Activated naive CD8-positive, alpha-beta T cell treated with anti-CD3 and anti-CD28 coated beads, Interleukin-2, amount 50 U/mL, for 24 hours (primary cell): Measurements from ENCODE around the gene MAP4K5.
"Not testable (repeated sequence)": the region's sequence is repeated elsewhere in the genome, so short reads cannot be mapped to it uniquely, and the experiment has no call there.

Experiments
- ATAC-seq: fragments of 150-1000 bp; cut with Tn5 transposase; one replicate; pipeline ENCODE4 v1.10.0; 2021
- DNase-seq: peaks from one replicate; pipeline ENCODE4 v3.0.0; 2021
- H3K27ac Mint-ChIP-seq: one replicate; pipeline ENCODE4 v1.8.0; 2021; ENCODE audit warnings: mild to moderate bottlenecking, mixed read lengths
- H3K27me3 Mint-ChIP-seq: one replicate; pipeline ENCODE4 v1.8.0; 2021; ENCODE audit warnings: mixed read lengths
- H3K36me3 Mint-ChIP-seq: one replicate; pipeline ENCODE4 v1.8.0; 2021; ENCODE audit warnings: low read depth, mixed read lengths
- H3K4me1 Mint-ChIP-seq: one replicate; pipeline ENCODE4 v1.8.0; 2021; ENCODE audit warnings: mixed read lengths
- H3K4me3 Mint-ChIP-seq: one replicate; pipeline ENCODE4 v1.8.0; 2021; ENCODE audit warnings: mild to moderate bottlenecking, moderate library complexity, mixed read lengths
- H3K9me3 Mint-ChIP-seq: one replicate; pipeline ENCODE4 v1.8.0; 2021; ENCODE audit warnings: mixed read lengths

The MAP4K5 gene

GRCh38 chr14:50542941-50543418, 10.6 kb upstream of the MAP4K5 start:
- Mint-ChIP-seq H3K4me3 (no peak overlapping the region), H3K4me1 (peaks cover 7% of the 10 kb centered on the region), H3K27ac (no peak overlapping the region), H3K27me3 (no peaks in the 10 kb centered on the region), H3K36me3 (no peaks in the 10 kb centered on the region), H3K9me3 (peaks cover 4% of the 10 kb centered on the region)
- DNase-seq (peak; percentile 32), ATAC-seq (peak; percentile 79)

GRCh38 chr14:50541159-50541567, 8.8 kb upstream of the MAP4K5 start:
- no peak overlapping the region for H3K27ac Mint-ChIP-seq
- H3K36me3 Mint-ChIP-seq = peaks cover 3% of the 10 kb centered on the region
- H3K27me3 Mint-ChIP-seq = no peaks in the 10 kb centered on the region
- DNase-seq = no peak
- H3K4me3 Mint-ChIP-seq = no peak overlapping the region
- no peak for ATAC-seq
- H3K9me3 Mint-ChIP-seq = peaks cover 8% of the 10 kb centered on the region
- peaks cover 7% of the 10 kb centered on the region for H3K4me1 Mint-ChIP-seq

GRCh38 chr14:50539051-50539450, 6.7 kb upstream of the MAP4K5 start:
- peaks cover 14% of the 10 kb centered on the region for H3K9me3 Mint-ChIP-seq
- peaks cover 7% of the 10 kb centered on the region for H3K4me1 Mint-ChIP-seq
- no peak overlapping the region for H3K4me3 Mint-ChIP-seq
- no peaks in the 10 kb centered on the region for H3K27me3 Mint-ChIP-seq
- no peak overlapping the region for H3K27ac Mint-ChIP-seq
- DNase-seq (no peak), ATAC-seq (no peak)
- peaks cover 3% of the 10 kb centered on the region for H3K36me3 Mint-ChIP-seq

GRCh38 chr14:50538034-50538433, 5.7 kb upstream of the MAP4K5 start:
- not testable (repeated sequence) for DNase-seq, H3K36me3 Mint-ChIP-seq, H3K4me3 Mint-ChIP-seq, H3K27me3 Mint-ChIP-seq, H3K27ac Mint-ChIP-seq, ATAC-seq
- Mint-ChIP-seq H3K9me3 (peaks cover 14% of the 10 kb centered on the region), H3K4me1 (peaks cover 11% of the 10 kb centered on the region)

- Mint-ChIP-seq H3K27ac (no peak overlapping the region), H3K27me3 (no peaks in the 10 kb centered on the region), H3K4me1 (peaks cover 24% of the 10 kb centered on the region), H3K4me3 (no peak overlapping the region), H3K9me3 (peaks cover 14% of the 10 kb centered on the region), H3K36me3 (peaks cover 3% of the 10 kb centered on the region)
- DNase-seq (no peak), ATAC-seq (no peak)
These were observed 2.6 kb upstream of the MAP4K5 start for GRCh38 chr14:50534997-50535396.

- Mint-ChIP-seq H3K36me3 (peaks cover 3% of the 10 kb centered on the region), H3K27me3 (no peaks in the 10 kb centered on the region), H3K27ac (no peak overlapping the region), H3K4me1 (peaks cover 30% of the 10 kb centered on the region), H3K9me3 (peaks cover 14% of the 10 kb centered on the region), H3K4me3 (no peak overlapping the region)
- ATAC-seq (no peak), DNase-seq (no peak)
These were observed 2.0 kb upstream of the MAP4K5 start for GRCh38 chr14:50534416-50534815.

DNA sequence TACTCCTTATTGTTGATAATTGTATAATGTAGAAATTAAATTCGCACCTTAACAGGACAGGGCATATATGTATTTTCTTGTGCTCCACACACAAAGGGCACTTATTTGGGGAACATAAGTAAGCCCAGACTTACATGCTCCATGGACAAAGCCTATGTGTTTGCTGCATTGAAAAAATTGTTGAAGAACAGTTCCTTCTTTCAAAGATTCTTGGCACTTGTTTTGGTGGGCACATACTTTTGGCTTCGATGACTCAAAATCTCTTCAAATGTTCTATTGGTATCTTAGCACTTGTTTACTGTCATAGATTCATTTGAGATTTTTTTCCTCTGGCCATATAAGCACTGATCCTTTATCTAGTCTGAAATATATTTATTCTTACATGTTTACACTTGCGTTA, 1.4 kb upstream of the MAP4K5 start:
- H3K27me3 Mint-ChIP-seq = no peaks in the 10 kb centered on the region
- DNase-seq (no peak), ATAC-seq (no peak)
- H3K4me3 Mint-ChIP-seq = no peak overlapping the region
- peaks cover 3% of the 10 kb centered on the region for H3K36me3 Mint-ChIP-seq
- H3K27ac Mint-ChIP-seq = no peak overlapping the region
- peaks cover 14% of the 10 kb centered on the region for H3K9me3 Mint-ChIP-seq
- peaks cover 36% of the 10 kb centered on the region for H3K4me1 Mint-ChIP-seq

- Mint-ChIP-seq H3K36me3 (peaks cover 3% of the 10 kb centered on the region), H3K27me3 (no peaks in the 10 kb centered on the region), H3K4me3 (peak overlapping the region; percentile 88), H3K4me1 (peaks cover 37% of the 10 kb centered on the region), H3K9me3 (peaks cover 13% of the 10 kb centered on the region), H3K27ac (peak overlapping the region; percentile 38)
- no peak for ATAC-seq
- no peak for DNase-seq
These were observed 904 bp upstream of the MAP4K5 start for GRCh38 chr14:50533241-50533705.

DNA sequence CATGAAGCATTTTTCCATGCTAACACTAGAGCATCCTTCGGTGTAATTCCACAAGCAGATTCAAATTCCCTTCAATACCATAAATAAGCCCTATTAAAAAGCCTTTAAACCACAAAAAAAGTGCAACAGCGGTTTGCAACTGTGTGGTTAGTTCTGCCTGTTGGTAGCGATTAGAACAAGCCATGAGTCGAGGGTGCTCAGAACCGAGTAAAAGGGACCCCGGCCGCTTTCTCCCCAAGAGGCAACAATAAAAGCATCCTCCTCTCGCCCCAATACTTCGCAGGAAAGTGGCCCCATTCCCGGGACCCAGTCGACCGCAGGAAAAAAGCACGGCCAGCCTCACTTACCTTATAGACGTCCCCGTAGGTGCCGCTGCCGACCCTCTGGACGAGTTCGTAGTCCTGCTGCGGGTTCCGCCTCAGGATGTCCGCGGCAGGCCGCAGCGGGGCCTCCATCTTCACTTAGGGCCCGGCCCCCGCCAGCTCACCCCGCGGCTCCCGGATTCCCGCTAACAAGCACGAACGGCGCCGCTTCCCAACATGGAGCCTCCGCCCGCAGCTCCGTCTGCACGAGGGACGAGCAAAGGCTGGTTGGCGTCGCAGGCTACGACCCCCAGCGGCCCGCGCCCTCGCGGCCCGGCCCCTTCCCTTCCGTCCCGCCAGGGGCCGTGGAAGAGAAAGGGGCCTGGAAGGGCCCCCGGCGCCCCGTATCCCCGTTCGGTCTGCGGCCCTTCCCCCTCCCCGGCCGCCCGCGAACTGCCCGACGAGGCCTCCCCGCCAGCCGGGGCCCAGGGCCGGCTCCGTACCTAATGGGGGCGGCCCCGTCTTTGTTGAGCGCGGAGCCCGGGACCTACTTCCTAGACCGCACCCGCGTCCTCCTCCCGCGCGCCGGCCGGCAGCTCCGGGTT, 521 bp downstream of the MAP4K5 start:
- DNase-seq (peak; percentile 51), ATAC-seq (no peak)
- Mint-ChIP-seq H3K4me3 (peak overlapping the region; percentile 88), H3K36me3 (peaks cover 3% of the 10 kb centered on the region), H3K27ac (peak overlapping the region; percentile 75), H3K4me1 (peaks cover 41% of the 10 kb centered on the region), H3K27me3 (no peaks in the 10 kb centered on the region), H3K9me3 (peaks cover 6% of the 10 kb centered on the region)

DNA sequence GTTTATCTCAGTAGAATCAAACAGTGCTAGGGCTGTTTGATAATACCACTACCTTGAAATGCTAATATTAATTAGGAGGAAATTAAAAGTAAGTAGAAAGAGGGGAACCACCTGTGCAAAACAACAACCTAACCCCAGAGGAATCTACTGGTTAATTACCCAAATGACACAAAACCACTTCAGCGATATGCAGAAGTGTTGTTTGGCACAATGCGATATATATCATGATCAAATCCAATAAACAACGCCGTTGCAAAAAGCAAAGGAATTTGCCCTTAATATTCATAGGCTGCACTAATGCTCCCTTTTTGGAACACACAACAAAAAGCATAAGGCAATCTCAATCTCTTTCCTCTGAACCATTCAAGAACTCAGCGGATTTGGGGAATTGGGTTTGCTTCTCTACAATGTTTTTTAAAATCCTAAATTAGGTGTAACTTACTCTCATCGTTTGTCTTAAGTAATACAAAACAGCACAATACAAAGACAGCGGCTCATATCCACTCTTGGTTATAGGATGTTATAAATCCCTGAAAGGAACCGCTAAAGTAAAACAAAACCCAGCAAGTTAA, 1.5 kb downstream of the MAP4K5 start:
- H3K27me3 Mint-ChIP-seq = no peaks in the 10 kb centered on the region
- DNase-seq (no peak), ATAC-seq (no peak)
- peak overlapping the region; percentile 88 for H3K4me3 Mint-ChIP-seq
- H3K9me3 Mint-ChIP-seq = peaks cover 4% of the 10 kb centered on the region
- peaks cover 48% of the 10 kb centered on the region for H3K4me1 Mint-ChIP-seq
- peaks cover 5% of the 10 kb centered on the region for H3K36me3 Mint-ChIP-seq
- peak overlapping the region; percentile 75 for H3K27ac Mint-ChIP-seq

DNA sequence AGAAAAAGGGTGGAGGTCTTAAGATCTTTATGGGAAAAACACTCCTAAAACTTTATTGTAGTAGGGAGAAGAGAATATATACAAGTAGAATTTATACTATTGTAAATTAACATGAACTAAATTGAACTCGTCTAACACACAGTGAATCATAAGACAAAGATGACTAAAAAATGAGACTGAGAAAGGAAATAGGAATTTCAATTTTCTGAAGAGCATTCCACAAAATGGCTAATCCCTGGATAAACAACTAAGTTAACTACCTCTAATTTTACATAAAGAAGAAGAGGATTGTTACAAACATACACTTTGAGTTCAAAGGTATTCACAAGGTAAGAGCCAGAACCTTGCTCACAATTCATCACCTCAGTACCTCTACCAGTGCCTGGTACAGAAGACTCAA, 2.0 kb downstream of the MAP4K5 start:
- H3K27ac Mint-ChIP-seq = peak overlapping the region; percentile 27
- ATAC-seq = no peak
- H3K9me3 Mint-ChIP-seq = no peaks in the 10 kb centered on the region
- peaks cover 5% of the 10 kb centered on the region for H3K36me3 Mint-ChIP-seq
- peaks cover 49% of the 10 kb centered on the region for H3K4me1 Mint-ChIP-seq
- peak overlapping the region; percentile 88 for H3K4me3 Mint-ChIP-seq
- H3K27me3 Mint-ChIP-seq = no peaks in the 10 kb centered on the region
- DNase-seq = no peak

DNA sequence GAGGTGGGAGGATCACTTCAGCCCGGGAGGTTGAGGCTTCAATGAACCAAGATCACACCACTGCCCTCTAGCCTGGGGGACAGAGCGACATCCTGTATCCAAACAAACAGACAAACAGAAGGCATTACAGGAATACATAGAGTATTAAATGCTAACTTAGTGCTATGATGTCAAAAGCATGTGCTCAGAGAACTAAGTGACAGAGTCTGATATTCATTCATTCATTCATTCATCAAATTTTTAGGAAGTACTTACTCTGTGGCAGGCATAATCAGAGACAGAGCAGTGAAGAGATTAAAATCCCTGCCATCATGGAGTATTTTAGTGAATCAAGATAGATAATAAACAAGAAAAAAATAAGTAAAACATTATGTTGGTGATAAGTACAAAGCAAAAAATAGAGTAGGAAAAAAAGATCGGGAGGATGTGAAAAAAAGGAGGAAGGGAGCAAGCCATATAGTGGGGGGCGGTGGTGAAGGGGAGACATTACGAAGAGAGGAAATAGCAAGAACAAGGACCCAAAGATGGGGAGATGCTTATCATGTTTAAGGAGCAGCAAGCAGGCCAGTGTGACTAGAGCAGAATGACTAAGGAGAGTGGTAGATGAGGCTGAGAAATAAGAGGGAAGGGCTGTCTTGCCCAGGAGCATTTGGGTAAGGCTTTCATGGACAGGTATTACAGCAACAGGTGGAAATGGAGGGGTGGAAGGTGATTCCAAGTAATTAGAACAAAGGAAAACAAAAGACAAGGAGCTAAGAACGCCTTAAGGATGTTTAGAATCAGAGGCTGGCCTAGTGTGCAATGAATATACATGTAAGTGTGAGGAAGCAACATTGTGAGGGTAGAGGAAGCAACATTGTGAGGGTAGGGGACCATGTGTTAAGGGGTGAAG, 2.8 kb downstream of the MAP4K5 start:
- peak overlapping the region; percentile 4 for H3K27ac Mint-ChIP-seq
- H3K27me3 Mint-ChIP-seq = no peaks in the 10 kb centered on the region
- peak overlapping the region; percentile 88 for H3K4me3 Mint-ChIP-seq
- H3K4me1 Mint-ChIP-seq = peaks cover 58% of the 10 kb centered on the region
- peaks cover 5% of the 10 kb centered on the region for H3K36me3 Mint-ChIP-seq
- DNase-seq (no peak), ATAC-seq (no peak)
- H3K9me3 Mint-ChIP-seq = no peaks in the 10 kb centered on the region

GRCh38 chr14:50528000-50528399, 4.4 kb downstream of the MAP4K5 start:
- DNase-seq = no peak
- Mint-ChIP-seq H3K36me3 (peaks cover 5% of the 10 kb centered on the region), H3K4me3 (no peak overlapping the region), H3K4me1 (peaks cover 67% of the 10 kb centered on the region), H3K27ac (no peak overlapping the region), H3K9me3 (no peaks in the 10 kb centered on the region), H3K27me3 (no peaks in the 10 kb centered on the region)
- no peak for ATAC-seq

DNA sequence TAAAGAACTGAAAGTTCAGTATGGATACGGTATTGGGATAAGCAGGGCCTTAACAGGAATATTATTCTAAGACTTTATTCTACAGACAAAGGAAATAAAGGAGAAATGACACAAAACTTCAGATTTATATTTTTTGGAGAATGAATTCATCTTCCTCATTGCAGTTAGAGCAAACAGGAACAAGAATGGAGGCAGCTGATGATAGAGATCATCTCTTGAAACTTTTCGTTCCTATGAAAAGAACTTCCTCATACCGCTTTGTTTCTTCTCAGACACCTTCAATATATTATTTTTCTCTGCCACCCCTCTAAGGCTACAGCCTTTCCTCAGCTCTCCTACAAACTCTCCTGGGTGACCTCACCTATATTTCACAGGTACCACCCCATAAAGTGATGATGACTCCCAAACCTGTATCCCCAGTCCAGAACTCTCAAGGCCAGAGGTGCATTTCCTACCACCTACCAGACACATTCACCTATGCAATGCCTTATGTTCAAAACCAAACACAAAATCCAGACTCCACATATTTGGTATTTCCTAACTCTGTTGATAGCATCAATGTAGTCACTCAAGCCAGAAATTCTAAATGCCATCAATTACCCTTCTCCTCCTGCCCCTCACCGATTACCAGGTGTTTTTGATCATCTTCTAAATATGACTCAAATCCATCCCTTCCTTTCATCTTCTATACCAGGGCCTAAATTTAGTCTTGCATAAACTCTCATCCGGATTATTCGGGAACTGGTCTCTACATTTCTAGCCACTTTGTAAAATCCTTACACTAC, 7.4 kb downstream of the MAP4K5 start:
- no peak for ATAC-seq
- H3K4me1 Mint-ChIP-seq = peaks cover 75% of the 10 kb centered on the region
- peak overlapping the region; percentile 15 for H3K27ac Mint-ChIP-seq
- peaks cover 5% of the 10 kb centered on the region for H3K36me3 Mint-ChIP-seq
- H3K4me3 Mint-ChIP-seq = no peak overlapping the region
- no peaks in the 10 kb centered on the region for H3K27me3 Mint-ChIP-seq
- no peaks in the 10 kb centered on the region for H3K9me3 Mint-ChIP-seq
- DNase-seq = no peak
